Neural progenitor cell (in vitro differentiated cells): ENCODE results near the gene KRTAP2-4.
"Not testable (repeated sequence)": the region's sequence is repeated elsewhere in the genome, so short reads cannot be mapped to it uniquely, and the experiment has no call there.

Experiments
- CTCF ChIP-seq: fragments of 200-600 bp; sonication (generic); IDR thresholded peaks from 2 replicates; pipeline ENCODE4 v1.5.1; 2017; ENCODE audit warnings: antibody characterized with exemption, mild to moderate bottlenecking
- EZH2 ChIP-seq: fragments of 200-600 bp; sonication (generic); IDR thresholded peaks from 2 replicates; pipeline ENCODE4 v1.6.1; 2017; ENCODE audit warnings: antibody characterized with exemption, mild to moderate bottlenecking, moderate library complexity
- EZH2phosphoT487 ChIP-seq: fragments of 200-600 bp; sonication (generic); IDR thresholded peaks from 2 replicates; pipeline ENCODE4 v1.6.1; 2017; ENCODE audit warnings: antibody characterized with exemption

- TF ChIP-seq CTCF, EZH2, EZH2phosphoT487: not testable (repeated sequence)
These were observed 24.7 kb downstream of the KRTAP2-4 start, which contains the start of gene KRTAP1-1 for GRCh38 chr17:41040783-41041571.
